HepG2 (cell line): ENCODE measurements around the gene MARCHF9. TPM values are rescaled to one million over a fixed set of nuclear protein-coding genes. Genes with fewer than 3 reads are reported as not detected.
A peak's percentile ranks its signal among the peaks of the same experiment; 100 is the strongest.

Experiments
- EP300 ChIP-seq, 3 experiments: sonication (generic) in 1 of 3; formaldehyde crosslinking in 1 of 3; IDR thresholded peaks; 2 replicates each; pipeline versions ENCODE4 v1.5.1 to v1.6.1; 2011 to 2020; ENCODE audit warnings: low read depth in 2 of 3, low read length in 2 of 3, borderline replicate concordance in 1 of 3, improper control_type of control experiment in 1 of 3, mild to moderate bottlenecking in 1 of 3, missing genetic modification reagents in 1 of 3, moderate library complexity in 1 of 3
- PHF21A ChIP-seq: sonication (generic); formaldehyde crosslinking; IDR thresholded peaks from 2 replicates; pipeline ENCODE4 v1.5.0; 2020; ENCODE audit warnings: mild to moderate bottlenecking, missing genetic modification reagents
- ZFP62 ChIP-seq: sonication (generic); formaldehyde crosslinking; IDR thresholded peaks from 2 replicates; pipeline ENCODE4 v1.4.0; 2020; ENCODE audit warnings: missing genetic modification reagents
- ZNF350 ChIP-seq: sonication (generic); formaldehyde crosslinking; IDR thresholded peaks from 2 replicates; pipeline ENCODE4 v1.4.0; 2020; ENCODE audit warnings: mild to moderate bottlenecking, low read depth, missing genetic modification reagents, borderline replicate concordance
- ZNF891 ChIP-seq: sonication (generic); formaldehyde crosslinking; IDR thresholded peaks from 2 replicates; pipeline ENCODE4 v1.5.0; 2020; ENCODE audit warnings: mild to moderate bottlenecking, missing genetic modification reagents
- ZSCAN25 ChIP-seq: sonication (generic); formaldehyde crosslinking; IDR thresholded peaks from 2 replicates; pipeline ENCODE4 v1.8.0; 2022; ENCODE audit warnings: mild to moderate bottlenecking, missing genetic modification reagents
- polyA plus RNA-seq, 8 experiments: library from polyadenylated mRNA; depleted of rRNA in 3 of 8; stranded (reverse) in 7 of 8; unstranded in 1 of 8; fragments of >200 nt; fragmentation: Illumina TruSeq in 4 of 8; extraction: Trizol in 4 of 8; gene quantifications; 2 replicates each; pipeline versions ENCODE4 v1.2.1 to v1.2.3, GENCODE V29; 2011 to 2016; ENCODE audit warnings: low read depth in 4 of 8, missing spikeins in 1 of 8, mixed read lengths in 1 of 8; ENCODE audit not compliant: insufficient read depth in 1 of 8
- total RNA-seq, 5 experiments: library from RNA; depleted of rRNA; stranded (reverse); fragments of >200 nt; fragmentation: Illumina TruSeq; extraction: Trizol; gene quantifications; 2 replicates each; pipeline ENCODE4 v1.2.3, GENCODE V29; 2016; ENCODE audit warnings: low read depth in 1 of 5
- TF ChIP-seq, protein P1 (sequence below): sonication (generic); formaldehyde crosslinking; IDR thresholded peaks from 2 replicates; pipeline ENCODE4 v1.4.0; 2020; ENCODE audit warnings: missing genetic modification reagents
- TF ChIP-seq, protein P2 (sequence below): sonication (generic); formaldehyde crosslinking; IDR thresholded peaks from 2 replicates; pipeline ENCODE4 v1.5.1; 2020; ENCODE audit warnings: missing genetic modification reagents, mild to moderate bottlenecking, borderline replicate concordance
- TF ChIP-seq, protein P3 (sequence below): sonication (generic); formaldehyde crosslinking; IDR thresholded peaks from 2 replicates; pipeline ENCODE4 v1.8.0; 2022; ENCODE audit warnings: low read depth, missing genetic modification reagents

The MARCHF9 gene
- total and polyA plus RNA-seq, 2 of the 13 experiments (the other 11 are each of a cell fraction or from before 2014, with no cell fraction given), result 5.7 to 9.6 TPM

DNA sequence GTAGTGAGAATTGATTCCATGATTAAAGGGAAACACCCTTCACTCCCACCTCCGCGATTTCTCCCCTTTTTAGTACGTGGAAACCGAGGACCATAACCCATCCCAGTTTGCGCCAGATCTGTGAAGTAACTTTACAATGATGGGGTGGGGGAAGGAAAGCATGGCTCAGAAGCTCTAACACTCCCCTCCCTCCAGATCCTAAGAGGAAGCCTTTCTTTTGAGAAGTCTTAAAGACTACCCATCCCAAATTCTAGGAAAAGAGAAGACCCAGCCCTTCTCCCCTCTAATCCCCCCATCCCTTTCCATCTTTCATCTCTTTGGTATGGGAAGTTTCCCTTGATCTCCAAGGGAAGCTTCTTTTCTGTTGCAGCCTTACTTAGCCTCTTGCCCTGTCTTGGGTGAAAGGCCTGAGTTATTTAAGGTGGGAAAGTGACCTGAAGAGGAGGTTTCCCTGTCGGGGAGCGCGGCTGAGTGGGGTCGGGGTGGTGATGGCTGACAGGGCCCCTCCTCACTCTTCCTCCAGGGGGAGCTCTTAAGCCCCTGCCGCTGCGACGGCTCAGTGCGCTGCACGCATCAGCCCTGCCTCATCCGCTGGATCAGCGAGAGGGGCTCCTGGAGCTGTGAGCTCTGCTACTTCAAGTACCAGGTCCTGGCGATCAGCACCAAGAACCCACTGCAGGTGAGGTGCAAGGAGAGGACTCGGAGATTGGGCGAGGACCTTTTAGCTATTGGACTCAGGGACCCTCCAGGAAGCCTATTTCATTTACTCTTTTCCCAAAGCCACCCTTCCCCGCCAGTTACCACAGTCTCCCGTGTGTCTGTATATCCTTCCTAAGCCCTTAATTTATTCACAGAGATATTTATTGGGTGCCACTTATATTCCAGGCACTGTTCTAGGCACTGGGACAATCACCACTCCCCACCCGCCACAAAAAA is 1.8 kb downstream of the MARCHF9 start (continued):
- 0 out of 2 replicates have a peak, but pooled peaks have one; percentile 46 for TF ChIP-seq ZNF350 (CRISPR knock-in tag)
- 0 out of 2 replicates have a peak, but pooled peaks have one; percentile 10 for TF ChIP-seq PHF21A (CRISPR knock-in tag)
- TF ChIP-seq, protein P1, sequence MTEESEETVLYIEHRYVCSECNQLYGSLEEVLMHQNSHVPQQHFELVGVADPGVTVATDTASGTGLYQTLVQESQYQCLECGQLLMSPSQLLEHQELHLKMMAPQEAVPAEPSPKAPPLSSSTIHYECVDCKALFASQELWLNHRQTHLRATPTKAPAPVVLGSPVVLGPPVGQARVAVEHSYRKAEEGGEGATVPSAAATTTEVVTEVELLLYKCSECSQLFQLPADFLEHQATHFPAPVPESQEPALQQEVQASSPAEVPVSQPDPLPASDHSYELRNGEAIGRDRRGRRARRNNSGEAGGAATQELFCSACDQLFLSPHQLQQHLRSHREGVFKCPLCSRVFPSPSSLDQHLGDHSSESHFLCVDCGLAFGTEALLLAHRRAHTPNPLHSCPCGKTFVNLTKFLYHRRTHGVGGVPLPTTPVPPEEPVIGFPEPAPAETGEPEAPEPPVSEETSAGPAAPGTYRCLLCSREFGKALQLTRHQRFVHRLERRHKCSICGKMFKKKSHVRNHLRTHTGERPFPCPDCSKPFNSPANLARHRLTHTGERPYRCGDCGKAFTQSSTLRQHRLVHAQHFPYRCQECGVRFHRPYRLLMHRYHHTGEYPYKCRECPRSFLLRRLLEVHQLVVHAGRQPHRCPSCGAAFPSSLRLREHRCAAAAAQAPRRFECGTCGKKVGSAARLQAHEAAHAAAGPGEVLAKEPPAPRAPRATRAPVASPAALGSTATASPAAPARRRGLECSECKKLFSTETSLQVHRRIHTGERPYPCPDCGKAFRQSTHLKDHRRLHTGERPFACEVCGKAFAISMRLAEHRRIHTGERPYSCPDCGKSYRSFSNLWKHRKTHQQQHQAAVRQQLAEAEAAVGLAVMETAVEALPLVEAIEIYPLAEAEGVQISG (CRISPR knock-in tag), result peak; percentile 76
- TF ChIP-seq, protein P2, sequence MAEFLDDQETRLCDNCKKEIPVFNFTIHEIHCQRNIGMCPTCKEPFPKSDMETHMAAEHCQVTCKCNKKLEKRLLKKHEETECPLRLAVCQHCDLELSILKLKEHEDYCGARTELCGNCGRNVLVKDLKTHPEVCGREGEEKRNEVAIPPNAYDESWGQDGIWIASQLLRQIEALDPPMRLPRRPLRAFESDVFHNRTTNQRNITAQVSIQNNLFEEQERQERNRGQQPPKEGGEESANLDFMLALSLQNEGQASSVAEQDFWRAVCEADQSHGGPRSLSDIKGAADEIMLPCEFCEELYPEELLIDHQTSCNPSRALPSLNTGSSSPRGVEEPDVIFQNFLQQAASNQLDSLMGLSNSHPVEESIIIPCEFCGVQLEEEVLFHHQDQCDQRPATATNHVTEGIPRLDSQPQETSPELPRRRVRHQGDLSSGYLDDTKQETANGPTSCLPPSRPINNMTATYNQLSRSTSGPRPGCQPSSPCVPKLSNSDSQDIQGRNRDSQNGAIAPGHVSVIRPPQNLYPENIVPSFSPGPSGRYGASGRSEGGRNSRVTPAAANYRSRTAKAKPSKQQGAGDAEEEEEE (CRISPR knock-in tag), result no peak
- TF ChIP-seq ZNF891, result 0 out of 2 replicates have a peak, but pooled peaks have one; percentile 22
- no peak for TF ChIP-seq EP300 (IDR thresholded peaks at IDR 0.05; ENCODE audit: low read depth in 2 of 2, low read length in 2 of 2)
- TF ChIP-seq EP300 (CRISPR knock-in tag; IDR thresholded peaks at IDR 0.05; ENCODE audit: borderline replicate concordance), result no peak
- TF ChIP-seq, protein P3, sequence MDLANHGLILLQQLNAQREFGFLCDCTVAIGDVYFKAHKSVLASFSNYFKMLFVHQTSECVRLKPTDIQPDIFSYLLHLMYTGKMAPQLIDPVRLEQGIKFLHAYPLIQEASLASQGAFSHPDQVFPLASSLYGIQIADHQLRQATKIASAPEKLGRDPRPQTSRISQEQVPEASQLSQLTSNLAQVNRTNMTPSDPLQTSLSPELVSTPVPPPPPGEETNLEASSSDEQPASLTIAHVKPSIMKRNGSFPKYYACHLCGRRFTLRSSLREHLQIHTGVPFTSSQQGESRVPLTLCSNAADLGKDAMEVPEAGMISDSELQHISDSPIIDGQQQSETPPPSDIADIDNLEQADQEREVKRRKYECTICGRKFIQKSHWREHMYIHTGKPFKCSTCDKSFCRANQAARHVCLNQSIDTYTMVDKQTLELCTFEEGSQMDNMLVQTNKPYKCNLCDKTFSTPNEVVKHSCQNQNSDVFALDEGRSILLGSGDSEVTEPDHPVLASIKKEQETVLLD, result no peak
- peak; percentile 68 for TF ChIP-seq ZSCAN25 (CRISPR knock-in tag)
- TF ChIP-seq ZFP62 (CRISPR knock-in tag), result no peak
